Activated naive CD4-positive, alpha-beta T cell treated with anti-CD3 and anti-CD28 coated beads, Interleukin-2, amount 10 ng/mL, durations not matched to agents 7 days and 5 days (primary cell): ENCODE results near the gene NAA16.
"Not testable (repeated sequence)": the region's sequence is repeated elsewhere in the genome, so short reads cannot be mapped to it uniquely, and the experiment has no call there.

Experiments
- CTCF ChIA-PET: fragments of 350-600 bp; sonication (Branson Sonifier 250); formaldehyde crosslinking; loops from one replicate; lab custom pipeline; 2021; ENCODE audit warnings: antibody characterized with exemption; lab: Charles Lee
- DNase-seq: peaks from one replicate; pipeline ENCODE4 v3.0.0-alpha.2; 2020
- H3K27ac Mint-ChIP-seq: one replicate; pipeline ENCODE4 v1.8.0; 2021; ENCODE audit warnings: mild to moderate bottlenecking, moderate library complexity, mixed read lengths
- H3K27me3 Mint-ChIP-seq: one replicate; pipeline ENCODE4 v1.8.0; 2021; ENCODE audit warnings: mild to moderate bottlenecking, mixed read lengths
- H3K36me3 Mint-ChIP-seq: one replicate; pipeline ENCODE4 v1.8.0; 2021; ENCODE audit warnings: mixed read lengths
- H3K4me1 Mint-ChIP-seq: one replicate; pipeline ENCODE4 v1.8.0; 2021; ENCODE audit warnings: mixed read lengths
- H3K4me3 Mint-ChIP-seq: one replicate; pipeline ENCODE4 v1.8.0; 2021; ENCODE audit warnings: mild to moderate bottlenecking, moderate library complexity, mixed read lengths
- H3K9me3 Mint-ChIP-seq: one replicate; pipeline ENCODE4 v1.8.0; 2021; ENCODE audit warnings: mixed read lengths

The NAA16 gene

GRCh38 chr13:41310963-41311405 lies at the start of gene NAA16:
Gene NAA16, plus strand, starts transcription at chr13:41311267. Its CDS starts 262 bp downstream, at chr13:41311529.
- Mint-ChIP-seq H3K9me3 (no peaks in the 10 kb centered on the region), H3K36me3 (peaks cover 2% of the 10 kb centered on the region), H3K4me3 (peak within 1 kb of the TSS; percentile 96), H3K27ac (peak within 1 kb of the TSS; percentile 95), H3K4me1 (peaks cover 40% of the 10 kb centered on the region), H3K27me3 (peaks cover 8% of the 10 kb centered on the region)
- DNase-seq = peak; percentile 94
- CTCF ChIA-PET = interaction anchor here (0.5 to 1.1 kb wide), 2 partner anchors 90 to 257 kb away, joined by 3 read pairs; no protein-coding TSS in a partner anchor

- Mint-ChIP-seq H3K36me3 (peaks cover 29% of the 10 kb centered on the region), H3K27me3 (no peaks in the 10 kb centered on the region), H3K4me1 (peaks cover 20% of the 10 kb centered on the region), H3K27ac (peak within 1 kb of the TSS; percentile 92), H3K4me3 (peak within 1 kb of the TSS; percentile 85), H3K9me3 (peaks cover 7% of the 10 kb centered on the region)
- DNase-seq = peak; percentile 86
- CTCF ChIA-PET = interaction anchor here (1.3 kb wide), 1 partner anchor 52 kb away, joined by 3 read pairs; no protein-coding TSS in a partner anchor
Observed at GRCh38 chr13:41263261-41263971, 47.7 kb upstream of the NAA16 start, which contains the start of gene MTRF1. Gene MTRF1, minus strand, starts transcription at chr13:41263576. Its CDS starts 2,669 bp downstream, at chr13:41260907.

GRCh38 chr13:41267106-41267505 lies 44.0 kb upstream of the NAA16 start:
- H3K27me3 Mint-ChIP-seq = no peaks in the 10 kb centered on the region
- peaks cover 23% of the 10 kb centered on the region for H3K4me1 Mint-ChIP-seq
- H3K27ac Mint-ChIP-seq = no peak overlapping the region
- peaks cover 19% of the 10 kb centered on the region for H3K36me3 Mint-ChIP-seq
- no peak for DNase-seq
- CTCF ChIA-PET = interaction anchor here (0.6 kb wide), 1 partner anchor 213 kb away, joined by 3 read pairs; no protein-coding TSS in a partner anchor
- peaks cover 20% of the 10 kb centered on the region for H3K9me3 Mint-ChIP-seq
- H3K4me3 Mint-ChIP-seq = no peak overlapping the region

DNA sequence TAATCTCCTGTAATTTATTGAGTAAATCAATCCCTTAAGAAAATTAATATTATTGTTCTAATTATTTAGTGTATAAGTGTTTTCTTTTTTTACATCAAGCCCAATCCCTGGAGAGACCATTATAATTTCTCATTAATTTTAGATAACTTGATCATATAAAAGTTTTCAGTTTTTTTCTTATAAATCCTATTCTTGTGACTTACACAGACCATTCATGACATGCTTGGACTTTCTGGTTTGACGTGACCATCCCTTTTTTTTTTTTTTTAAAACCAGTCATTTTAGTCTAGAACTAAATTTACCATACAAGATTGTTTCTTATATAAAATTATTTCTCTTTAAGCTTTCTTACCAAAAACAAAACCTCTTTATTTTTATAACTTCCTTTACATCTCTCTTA lies 42.3 kb upstream of the NAA16 start:
- Mint-ChIP-seq H3K4me3 (no peak overlapping the region), H3K27me3 (no peaks in the 10 kb centered on the region), H3K9me3 (peaks cover 22% of the 10 kb centered on the region), H3K36me3 (peaks cover 21% of the 10 kb centered on the region), H3K4me1 (peaks cover 17% of the 10 kb centered on the region), H3K27ac (no peak overlapping the region)
- DNase-seq = no peak
- CTCF ChIA-PET = no interaction called here

GRCh38 chr13:41271456-41272285 lies 39.4 kb upstream of the NAA16 start:
- DNase-seq = peak; percentile 28
- H3K36me3 Mint-ChIP-seq = peaks cover 21% of the 10 kb centered on the region
- H3K27ac Mint-ChIP-seq = peak overlapping the region; percentile 88
- no peaks in the 10 kb centered on the region for H3K27me3 Mint-ChIP-seq
- no peak overlapping the region for H3K4me3 Mint-ChIP-seq
- H3K4me1 Mint-ChIP-seq = peaks cover 16% of the 10 kb centered on the region
- H3K9me3 Mint-ChIP-seq = peaks cover 22% of the 10 kb centered on the region
- CTCF ChIA-PET = interaction anchor here (2.3 kb wide), 1 partner anchor 11 kb away, joined by 4 read pairs; no protein-coding TSS in a partner anchor

GRCh38 chr13:41273831-41274441 lies 37.1 kb upstream of the NAA16 start:
- DNase-seq = no peak
- Mint-ChIP-seq H3K4me3 (no peak overlapping the region), H3K9me3 (peaks cover 14% of the 10 kb centered on the region), H3K36me3 (peaks cover 15% of the 10 kb centered on the region), H3K27ac (no peak overlapping the region), H3K27me3 (no peaks in the 10 kb centered on the region), H3K4me1 (peaks cover 16% of the 10 kb centered on the region)
- CTCF ChIA-PET = no interaction called here

- CTCF ChIA-PET = no interaction called here
- Mint-ChIP-seq H3K27ac (no peak overlapping the region), H3K9me3 (peaks cover 12% of the 10 kb centered on the region), H3K27me3 (no peaks in the 10 kb centered on the region), H3K4me1 (peaks cover 16% of the 10 kb centered on the region), H3K36me3 (peaks cover 13% of the 10 kb centered on the region), H3K4me3 (no peak overlapping the region)
- DNase-seq = no peak
Observed at GRCh38 chr13:41274881-41275280, 36.2 kb upstream of the NAA16 start.

- Mint-ChIP-seq H3K4me3 (no peak overlapping the region), H3K4me1 (peaks cover 6% of the 10 kb centered on the region), H3K27me3 (no peaks in the 10 kb centered on the region), H3K27ac (no peak overlapping the region), H3K36me3 (peaks cover 5% of the 10 kb centered on the region), H3K9me3 (peaks cover 5% of the 10 kb centered on the region)
- CTCF ChIA-PET = no interaction called here
- DNase-seq = no peak
Observed at GRCh38 chr13:41276824-41277223, 34.2 kb upstream of the NAA16 start.

GRCh38 chr13:41279156-41279555 lies 31.9 kb upstream of the NAA16 start:
- H3K27ac Mint-ChIP-seq, H3K4me3 Mint-ChIP-seq, H3K27me3 Mint-ChIP-seq, H3K9me3 Mint-ChIP-seq, H3K36me3 Mint-ChIP-seq, DNase-seq, H3K4me1 Mint-ChIP-seq: not testable (repeated sequence)
- CTCF ChIA-PET = interaction anchor here (0.9 kb wide), 1 partner anchor 750 kb away, joined by 3 read pairs; no protein-coding TSS in a partner anchor

DNA sequence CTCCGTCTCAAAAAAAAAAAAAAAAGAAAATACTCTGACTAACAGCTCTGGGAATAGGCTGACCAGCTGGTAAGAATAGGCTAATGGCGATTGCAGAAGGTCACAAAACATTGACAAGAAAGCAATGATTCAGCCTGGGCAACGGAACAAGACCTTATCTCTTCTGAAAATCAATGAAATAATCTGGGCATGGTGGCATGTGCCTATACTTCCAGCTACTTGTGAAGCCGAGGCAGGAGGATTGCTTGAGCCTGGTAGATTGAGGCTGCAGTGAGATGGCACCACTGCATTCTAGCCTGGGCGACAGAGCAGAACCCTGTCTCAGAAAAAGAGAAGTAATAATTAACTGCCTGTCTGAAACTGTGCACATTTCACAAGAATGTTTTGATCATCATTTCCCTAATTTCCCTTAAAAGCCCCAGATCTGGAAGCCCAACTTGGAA lies 28.9 kb upstream of the NAA16 start:
- peaks cover 6% of the 10 kb centered on the region for H3K36me3 Mint-ChIP-seq
- no peak overlapping the region for H3K4me3 Mint-ChIP-seq
- peaks cover 2% of the 10 kb centered on the region for H3K9me3 Mint-ChIP-seq
- H3K27ac Mint-ChIP-seq = no peak overlapping the region
- DNase-seq = no peak
- peaks cover 14% of the 10 kb centered on the region for H3K4me1 Mint-ChIP-seq
- CTCF ChIA-PET = interaction anchor here (2.0 kb wide), 1 partner anchor 10 kb away, joined by 4 read pairs; no protein-coding TSS in a partner anchor
- no peaks in the 10 kb centered on the region for H3K27me3 Mint-ChIP-seq

DNA sequence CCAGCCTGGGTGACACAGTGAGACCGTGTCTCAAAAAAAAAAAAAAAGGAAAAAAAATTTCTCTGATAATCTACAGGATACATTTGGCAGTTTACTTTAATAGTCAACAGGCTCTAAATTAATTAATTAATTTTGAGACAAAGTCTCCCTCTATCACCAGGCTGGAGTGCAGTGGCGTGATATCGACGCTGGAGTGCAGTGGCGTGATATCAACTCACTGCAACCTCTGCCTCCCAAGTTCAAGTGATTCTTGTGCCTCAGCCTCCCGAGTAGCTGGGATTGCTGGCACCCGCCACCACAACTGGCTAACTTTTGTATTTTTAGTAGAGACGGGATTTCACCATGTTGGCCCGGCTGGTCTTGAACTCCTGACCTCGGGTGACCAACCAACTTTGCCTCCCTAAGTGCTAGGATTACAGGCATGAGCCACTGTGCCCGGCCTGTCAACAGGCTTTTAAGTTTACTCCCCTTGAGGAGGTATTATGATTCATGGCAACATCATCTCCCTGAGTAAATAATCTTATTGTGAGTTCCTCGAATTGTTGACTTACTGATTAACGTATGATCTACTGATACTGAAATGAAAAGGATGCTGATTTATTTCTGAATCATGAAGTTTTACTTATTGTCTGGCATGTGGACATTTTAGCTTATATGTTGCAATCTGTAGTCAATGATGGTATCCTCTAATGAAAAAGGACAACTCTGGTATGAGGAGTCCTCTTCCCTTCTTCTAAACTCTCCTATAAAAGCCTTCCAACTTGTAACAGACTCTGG lies 26.4 kb upstream of the NAA16 start:
- peaks cover 5% of the 10 kb centered on the region for H3K9me3 Mint-ChIP-seq
- no peak overlapping the region for H3K27ac Mint-ChIP-seq
- peaks cover 16% of the 10 kb centered on the region for H3K4me1 Mint-ChIP-seq
- CTCF ChIA-PET = interaction anchor here (0.7 kb wide), 1 partner anchor 1765 kb away, joined by 3 read pairs; no protein-coding TSS in a partner anchor
- DNase-seq = no peak
- no peaks in the 10 kb centered on the region for H3K27me3 Mint-ChIP-seq
- no peak overlapping the region for H3K4me3 Mint-ChIP-seq
- peaks cover 7% of the 10 kb centered on the region for H3K36me3 Mint-ChIP-seq

DNA sequence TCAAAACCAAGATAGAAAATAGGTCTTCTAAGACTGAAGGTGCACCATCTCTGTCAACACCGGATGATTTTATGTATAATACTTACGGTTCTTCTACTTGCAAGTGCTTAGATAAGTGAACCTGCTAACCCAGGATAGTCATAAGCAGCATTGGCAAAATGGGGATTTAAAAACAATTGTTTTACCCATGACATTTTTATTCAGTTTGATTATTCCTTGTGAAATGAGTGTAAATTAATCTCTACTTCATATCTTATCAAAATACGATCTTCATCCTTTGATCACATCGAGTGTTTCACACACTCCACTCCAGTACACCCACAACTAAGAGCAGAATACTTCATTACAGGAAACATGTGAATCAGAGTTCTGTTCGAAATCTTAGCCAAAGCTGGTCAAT lies 24.7 kb upstream of the NAA16 start:
- no peaks in the 10 kb centered on the region for H3K27me3 Mint-ChIP-seq
- peaks cover 16% of the 10 kb centered on the region for H3K4me1 Mint-ChIP-seq
- H3K9me3 Mint-ChIP-seq = peaks cover 6% of the 10 kb centered on the region
- no peak overlapping the region for H3K27ac Mint-ChIP-seq
- CTCF ChIA-PET = no interaction called here
- no peak for DNase-seq
- H3K4me3 Mint-ChIP-seq = no peak overlapping the region
- H3K36me3 Mint-ChIP-seq = peaks cover 7% of the 10 kb centered on the region

DNA sequence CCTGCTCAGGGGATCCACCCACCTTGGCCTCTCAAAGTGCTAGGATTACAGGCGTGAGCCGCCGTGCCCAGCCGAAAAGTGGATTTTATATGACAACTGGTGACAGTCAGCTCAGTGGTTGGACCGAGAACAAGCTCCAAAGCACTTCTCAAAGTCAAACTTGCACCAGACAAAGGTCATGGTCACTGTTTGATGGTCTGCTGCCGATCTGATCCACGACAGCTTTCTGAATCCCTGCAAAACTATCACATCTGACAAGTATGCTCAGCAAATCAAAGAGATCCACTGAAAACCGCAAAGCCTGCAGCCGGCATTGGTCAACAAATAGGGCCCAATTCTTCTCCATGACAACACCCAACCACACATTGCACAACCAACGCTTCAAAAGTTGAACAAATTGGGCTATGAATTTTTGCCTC lies 21.6 kb upstream of the NAA16 start:
- Mint-ChIP-seq H3K9me3 (peaks cover 9% of the 10 kb centered on the region), H3K4me1 (peaks cover 16% of the 10 kb centered on the region), H3K27ac (no peak overlapping the region), H3K36me3 (peaks cover 10% of the 10 kb centered on the region), H3K27me3 (peaks cover 4% of the 10 kb centered on the region), H3K4me3 (no peak overlapping the region)
- CTCF ChIA-PET = no interaction called here
- DNase-seq = no peak
